ENCODE measurements around the gene LYRM2. TPM values are rescaled to one million over a fixed set of nuclear protein-coding genes. Genes with fewer than 3 reads are reported as not detected.

Gene LYRM2
- polyA plus RNA-seq, 1 donor: 24.3 TPM

GRCh38 chr6:89555806-89556205 lies 82.7 kb downstream of the LYRM2 start:
- no peak for DNase-seq (ENCODE audit: low read depth)

- no peak for DNase-seq (ENCODE audit: low read depth)
Observed at GRCh38 chr6:89555031-89555430, 83.5 kb downstream of the LYRM2 start.

GRCh38 chr6:89554106-89554505 lies 84.4 kb downstream of the LYRM2 start:
- no peak for DNase-seq (ENCODE audit: low read depth)

GRCh38 chr6:89553431-89553830 lies 85.1 kb downstream of the LYRM2 start:
- DNase-seq (ENCODE audit: low read depth): no peak

GRCh38 chr6:89547281-89547680 lies 91.3 kb downstream of the LYRM2 start:
- no peak for DNase-seq (ENCODE audit: low read depth)

- DNase-seq (ENCODE audit: low read depth): no peak
Observed at GRCh38 chr6:89542866-89543265, 95.7 kb downstream of the LYRM2 start.

- DNase-seq (ENCODE audit: low read depth): no peak
Observed at GRCh38 chr6:89542081-89542857, 96.3 kb downstream of the LYRM2 start.

- DNase-seq (ENCODE audit: low read depth): no peak
Observed at GRCh38 chr6:89539779-89540178, 98.8 kb downstream of the LYRM2 start.

- DNase-seq (ENCODE audit: low read depth): no peak
Observed at GRCh38 chr6:89536231-89536630, 102.3 kb downstream of the LYRM2 start.

GRCh38 chr6:89530982-89531381 lies 107.6 kb downstream of the LYRM2 start:
- no peak for DNase-seq (ENCODE audit: low read depth)

GRCh38 chr6:89528866-89529265 lies 109.7 kb downstream of the LYRM2 start:
- no peak for DNase-seq (ENCODE audit: low read depth)

GRCh38 chr6:89527634-89528033 lies 110.9 kb downstream of the LYRM2 start:
- DNase-seq (ENCODE audit: low read depth): no peak

- no peak for DNase-seq (ENCODE audit: low read depth)
Observed at GRCh38 chr6:89526563-89526869, 112.0 kb downstream of the LYRM2 start.

GRCh38 chr6:89525786-89526562 lies 112.6 kb downstream of the LYRM2 start:
- DNase-seq (ENCODE audit: low read depth): no peak

- DNase-seq (ENCODE audit: low read depth): no peak
Observed at GRCh38 chr6:89522778-89523177, 115.8 kb downstream of the LYRM2 start.

GRCh38 chr6:89520736-89521135 lies 117.8 kb downstream of the LYRM2 start:
- DNase-seq (ENCODE audit: low read depth): no peak

- DNase-seq (ENCODE audit: low read depth): no peak
Observed at GRCh38 chr6:89518352-89519055, 120.0 kb downstream of the LYRM2 start.

Other genes with a start within 250 kb of the LYRM2 start
- 109 TPM for gene RRAGD, start 226.5 kb downstream of the LYRM2 start, polyA plus RNA-seq (ENCODE audit: insufficient read length)
- 8.3 TPM for gene ANKRD6, start 205.6 kb downstream of the LYRM2 start, polyA plus RNA-seq (ENCODE audit: insufficient read length)
- 24.8 TPM for gene MDN1, start 181.0 kb upstream of the LYRM2 start, polyA plus RNA-seq (ENCODE audit: insufficient read length)
- 12.5 TPM for gene CASP8AP2, start 191.1 kb upstream of the LYRM2 start, polyA plus RNA-seq (ENCODE audit: insufficient read length)

Measured in forelimb muscle (tissue), 1 donor.